MM.1S (cell line): ENCODE results near the gene ARHGDIB.
A peak's percentile ranks its signal among the peaks of the same experiment; 100 is the strongest.

Source experiments
- DNase-seq: peaks from one replicate; pipeline ENCODE4 v3.0.0-alpha.2; 2015
- H2AFZ ChIP-seq: fragments of 300-600 bp; sonication (generic); 2 replicates; pipeline ENCODE4 v1.6.0; 2016; ENCODE audit warnings: antibody characterized with exemption, low read length
- H3F3A ChIP-seq: fragments of 300-600 bp; sonication (generic); 2 replicates; pipeline ENCODE4 v1.6.1; 2016; ENCODE audit warnings: mild to moderate bottlenecking, antibody characterized with exemption, low read length, moderate library complexity, mixed read lengths; ENCODE audit not compliant: insufficient read depth
- H3K27ac ChIP-seq: fragments of 300-600 bp; sonication (generic); 2 replicates; pipeline ENCODE4 v1.5.1; 2016; ENCODE audit warnings: mild to moderate bottlenecking, low read length
- H3K27me3 ChIP-seq: fragments of 300-600 bp; sonication (generic); replicated peaks from 2 replicates; pipeline ENCODE4 v1.6.0; 2016; ENCODE audit warnings: low read length; ENCODE audit not compliant: insufficient read depth
- H3K36me3 ChIP-seq: fragments of 300-600 bp; sonication (generic); replicated peaks from 2 replicates; pipeline ENCODE4 v1.6.1; 2016; ENCODE audit warnings: mild to moderate bottlenecking, low read length, mixed read lengths; ENCODE audit not compliant: insufficient read depth
- H3K4me1 ChIP-seq: fragments of 300-600 bp; sonication (generic); 2 replicates; pipeline ENCODE4 v1.6.1; 2016; ENCODE audit warnings: low read length, mixed read lengths
- H3K4me2 ChIP-seq: fragments of 300-600 bp; sonication (generic); 2 replicates; pipeline ENCODE4 v1.6.0; 2016; ENCODE audit warnings: low read depth, low read length
- H3K4me3 ChIP-seq: fragments of 300-600 bp; sonication (generic); 2 replicates; pipeline ENCODE4 v1.5.1; 2016; ENCODE audit warnings: low read length, mixed read lengths
- H3K79me2 ChIP-seq: fragments of 300-600 bp; sonication (generic); 2 replicates; pipeline ENCODE4 v1.6.1; 2016; ENCODE audit warnings: mixed run types, low read length, mixed read lengths
- H3K9ac ChIP-seq: fragments of 300-600 bp; sonication (generic); 2 replicates; pipeline ENCODE4 v1.6.1; 2016; ENCODE audit warnings: low read length, mixed read lengths
- H3K9me2 ChIP-seq: fragments of 300-600 bp; sonication (generic); replicated peaks from 2 replicates; pipeline ENCODE4 v1.6.1; 2016; ENCODE audit warnings: mild to moderate bottlenecking, low read length, mixed read lengths; ENCODE audit not compliant: insufficient read depth
- H3K9me3 ChIP-seq: fragments of 300-600 bp; sonication (generic); replicated peaks from 2 replicates; pipeline ENCODE4 v1.6.1; 2016; ENCODE audit warnings: mild to moderate bottlenecking, low read length, mixed read lengths; ENCODE audit not compliant: insufficient read depth
- H4K20me1 ChIP-seq: fragments of 300-600 bp; sonication (generic); 2 replicates; pipeline ENCODE4 v1.6.1; 2016; ENCODE audit warnings: mild to moderate bottlenecking, low read length, moderate library complexity, mixed read lengths; ENCODE audit not compliant: insufficient read depth
- CTCF ChIP-seq: fragments of 300-600 bp; sonication (generic); IDR thresholded peaks from 2 replicates; pipeline ENCODE4 v1.5.1; 2016; ENCODE audit warnings: antibody characterized with exemption, low read length, mixed read lengths
- EZH2 ChIP-seq: fragments of 300-600 bp; sonication (generic); optimal IDR thresholded peaks from 2 replicates; pipeline ENCODE3; 2017; ENCODE audit warnings: low read depth, mild to moderate bottlenecking, antibody characterized with exemption, low read length, mixed read lengths
- EZH2phosphoT487 ChIP-seq: fragments of 300-600 bp; sonication (generic); IDR thresholded peaks from 2 replicates; pipeline ENCODE4 v1.6.1; 2018; ENCODE audit warnings: antibody characterized with exemption, low read length

Gene ARHGDIB

GRCh38 chr12:14995583-14996425 lies 34.4 kb upstream of the ARHGDIB start:
- DNase-seq: peak; percentile 64
- H3K9ac ChIP-seq: no peak overlapping the region

GRCh38 chr12:14994610-14995009 lies 33.2 kb upstream of the ARHGDIB start:
- H3K4me1 ChIP-seq: peaks cover 28% of the 10 kb centered on the region
- no peaks in the 10 kb centered on the region for H3K9me2 ChIP-seq
- H3K4me3 ChIP-seq: no peak overlapping the region
- no peak for DNase-seq
- H3K27me3 ChIP-seq: no peaks in the 10 kb centered on the region
- H2AFZ ChIP-seq: no peak overlapping the region
- H3K9me3 ChIP-seq: no peaks in the 10 kb centered on the region
- no peak overlapping the region for H3K4me2 ChIP-seq
- no peak overlapping the region for H3K9ac ChIP-seq
- no peaks in the 10 kb centered on the region for H3K79me2 ChIP-seq
- H3F3A ChIP-seq: peaks cover 7% of the 10 kb centered on the region; the same call in 1 of the 2 replicates
- H3K27ac ChIP-seq: no peak overlapping the region
- no peaks in the 10 kb centered on the region for H3K36me3 ChIP-seq
- no peaks in the 10 kb centered on the region for H4K20me1 ChIP-seq
- TF ChIP-seq EZH2phosphoT487: no peak
- no peak for TF ChIP-seq CTCF
- no peak for TF ChIP-seq EZH2

More at GRCh38 chr12:14995583-14996425, 34.4 kb upstream of the ARHGDIB start:
- Histone ChIP-seq H3K27me3 (no peaks in the 10 kb centered on the region), H3K4me3 (no peak overlapping the region), H3K4me1 (peaks cover 27% of the 10 kb centered on the region), H3K9me2 (no peaks in the 10 kb centered on the region), H3K27ac (no peak overlapping the region), H3K4me2 (no peak overlapping the region), H3K79me2 (no peaks in the 10 kb centered on the region), H3F3A (peaks cover 5% of the 10 kb centered on the region; the same call in 1 of the 2 replicates), H2AFZ (no peak overlapping the region), H3K36me3 (no peaks in the 10 kb centered on the region), H3K9me3 (no peaks in the 10 kb centered on the region), H4K20me1 (no peaks in the 10 kb centered on the region)
- TF ChIP-seq CTCF (peak; percentile 67), EZH2 (no peak), EZH2phosphoT487 (no peak)

GRCh38 chr12:14993537-14994266 lies 32.3 kb upstream of the ARHGDIB start:
- H4K20me1 ChIP-seq: no peaks in the 10 kb centered on the region
- H3K27ac ChIP-seq: peak overlapping the region; percentile 18; the same call in 1 of the 2 replicates
- H3K27me3 ChIP-seq: no peaks in the 10 kb centered on the region
- H3F3A ChIP-seq: peaks cover 12% of the 10 kb centered on the region; the same call in 1 of the 2 replicates
- no peaks in the 10 kb centered on the region for H3K9me2 ChIP-seq
- H3K4me2 ChIP-seq: peak overlapping the region; percentile 42; the same call in 1 of the 2 replicates
- H2AFZ ChIP-seq: peak overlapping the region; percentile 28
- no peaks in the 10 kb centered on the region for H3K79me2 ChIP-seq
- no peaks in the 10 kb centered on the region for H3K36me3 ChIP-seq
- no peak overlapping the region for H3K4me3 ChIP-seq
- no peak overlapping the region for H3K9ac ChIP-seq
- TF ChIP-seq CTCF (no peak), EZH2phosphoT487 (no peak), EZH2 (no peak)
- no peaks in the 10 kb centered on the region for H3K9me3 ChIP-seq
- peaks cover 37% of the 10 kb centered on the region for H3K4me1 ChIP-seq
- peak; percentile 29 for DNase-seq
